Aorta (tissue), 5 donors: ENCODE data around the gene RAB20. TPM values are rescaled to one million over a fixed set of nuclear protein-coding genes. Genes with fewer than 3 reads are reported as not detected.

Experiments used
- ATAC-seq: fragments of 200-7000 bp; cut with Tn5 transposase; one replicate; pipeline ENCODE4 v1.9.1; 2022; ENCODE audit warnings: moderate library complexity; ENCODE audit not compliant: low FRiP score
- DNase-seq, 2 donors: peaks; one replicate each; pipeline ENCODE4 v3.0.0-alpha.2; 2020
- H3K27ac ChIP-seq, 2 donors: one replicate each; pipeline ENCODE4 v1.5.1; 2013; ENCODE audit warnings: low read length in 2 of 2, mild to moderate bottlenecking in 2 of 2, moderate library complexity in 2 of 2, control low read depth in 1 of 2, inconsistent platforms in 1 of 2, low read depth in 1 of 2
- H3K27me3 ChIP-seq, 2 donors: one replicate each; pipeline ENCODE4 v1.6.1; 2013; ENCODE audit warnings: control low read depth in 1 of 2, low read length in 1 of 2, mild to moderate bottlenecking in 1 of 2, moderate library complexity in 1 of 2; ENCODE audit not compliant: insufficient read depth in 2 of 2, control insufficient read depth in 1 of 2
- H3K36me3 ChIP-seq, 2 donors: one replicate each; pipeline ENCODE4 v1.6.1; 2013; ENCODE audit warnings: control low read depth in 1 of 2, low read length in 1 of 2, mild to moderate bottlenecking in 1 of 2; ENCODE audit not compliant: insufficient read depth in 2 of 2, control insufficient read depth in 1 of 2
- H3K4me1 ChIP-seq, 2 donors: one replicate each; pipeline ENCODE4 v1.6.1; 2013; ENCODE audit warnings: low read length in 2 of 2, control low read depth in 1 of 2, mild to moderate bottlenecking in 1 of 2, moderate library complexity in 1 of 2; ENCODE audit not compliant: insufficient read depth in 2 of 2, control insufficient read depth in 1 of 2
- H3K4me3 ChIP-seq, 2 donors: one replicate each; pipeline ENCODE4 v1.5.1; 2013; ENCODE audit warnings: low read length in 2 of 2, control low read depth in 1 of 2, mild to moderate bottlenecking in 1 of 2
- H3K9me3 ChIP-seq: one replicate; pipeline ENCODE4 v1.6.1; 2013; ENCODE audit warnings: mild to moderate bottlenecking, low read length; ENCODE audit not compliant: control insufficient read depth
- WGBS, 2 donors: extraction: QIAGEN DNeasy Blood & Tissue Kit; methylation state at CpG; one replicate each; pipeline ENCODE4 v1.1.7; 2013; 5-methylcytosine and 5-hydroxymethylcytosine counted together
- intact Hi-C, 2 donors: fragments of 100-400 bp; cut with DNase I; formaldehyde crosslinking; loops; one replicate each; pipeline versions ENCODE4 v1.14.2 to v1.15.0; 2022
- polyA plus RNA-seq, 2 donors: library from polyadenylated mRNA; stranded (reverse); fragments of 200-250 nt; gene quantifications; one replicate each; pipeline ENCODE4 v1.2.3, GENCODE V29; 2013
- total RNA-seq, 2 donors: library from RNA; stranded (reverse); fragmentation: NEBNext Ultra II Directional; extraction: Animal tissue kit (Norgen Biotek cat#: 25700); gene quantifications; one replicate each; pipeline ENCODE4 v1.2.1, GENCODE V29; 2021
- donor health status: healthy with polysubstance abuse.
- donor health status: Bipolar disorder and iron deficiency.
- donor health status: DM: no; HTN: no; CAD: no.
- donor health status: DM: no; HTN: no; CAD: no.
- donor health status: DM: yes; HTN: yes; CAD: no.

The RAB20 gene
- total and polyA plus RNA-seq, 4 donors = 12.9 to 22.4 (median 17.5) TPM

GRCh38 chr13:110518571-110518970 lies 43.0 kb downstream of the RAB20 start:
- WGBS, 2 donors = 80 to 81% methylated on average over 11 of the region's 11 CpGs
- Histone ChIP-seq H3K4me3 (no peak overlapping the region), H3K27me3 (no peaks in the 10 kb centered on the region), H3K4me1 (no peaks in the 10 kb centered on the region), H3K27ac (no peak overlapping the region), H3K9me3 (no peaks in the 10 kb centered on the region), H3K36me3 (no peaks in the 10 kb centered on the region)
- DNase-seq (peak in 1 of 2 donors; percentile 52), ATAC-seq (no peak)
- intact Hi-C loops = no loop called here

GRCh38 chr13:110518226-110518525 lies 43.3 kb downstream of the RAB20 start:
- ATAC-seq (no peak), DNase-seq (no peak)
- WGBS, 2 donors = 48 to 58% methylated on average over 8 of the region's 8 CpGs
- no peaks in the 10 kb centered on the region for H3K27me3 ChIP-seq
- H3K27ac ChIP-seq = no peak overlapping the region
- no peaks in the 10 kb centered on the region for H3K9me3 ChIP-seq
- intact Hi-C loops = no loop called here
- no peaks in the 10 kb centered on the region for H3K4me1 ChIP-seq
- H3K36me3 ChIP-seq = no peaks in the 10 kb centered on the region
- H3K4me3 ChIP-seq = no peak overlapping the region

GRCh38 chr13:110517505-110518225 lies 43.9 kb downstream of the RAB20 start:
- H3K4me3 ChIP-seq = no peak overlapping the region
- no peaks in the 10 kb centered on the region for H3K9me3 ChIP-seq
- ATAC-seq = no peak
- peak in 1 of 2 donors; percentile 38 for DNase-seq
- H3K27me3 ChIP-seq = no peaks in the 10 kb centered on the region
- H3K36me3 ChIP-seq = no peaks in the 10 kb centered on the region
- H3K4me1 ChIP-seq = no peaks in the 10 kb centered on the region
- intact Hi-C loops = no loop called here
- 48 to 59% methylated on average over 7 of the region's 7 CpGs for WGBS, 2 donors
- peak overlapping the region in 1 of 2 donors; percentile 13 for H3K27ac ChIP-seq

GRCh38 chr13:110516500-110516899 lies 45.0 kb downstream of the RAB20 start:
- DNase-seq = no peak
- ATAC-seq = no peak
- Histone ChIP-seq H3K36me3 (peaks cover 0 to 5% of the 10 kb centered on the region in 2 donors), H3K9me3 (no peaks in the 10 kb centered on the region), H3K4me1 (no peaks in the 10 kb centered on the region), H3K27ac (no peak overlapping the region), H3K27me3 (no peaks in the 10 kb centered on the region), H3K4me3 (no peak overlapping the region)
- 71 to 77% methylated on average over 12 of the region's 12 CpGs for WGBS, 2 donors
- intact Hi-C loops = no loop called here

- H3K27ac ChIP-seq = no peak overlapping the region
- no peaks in the 10 kb centered on the region for H3K4me1 ChIP-seq
- intact Hi-C loops = no loop called here
- no peak for ATAC-seq
- no peak overlapping the region for H3K4me3 ChIP-seq
- no peaks in the 10 kb centered on the region for H3K27me3 ChIP-seq
- DNase-seq = no peak
- WGBS, 2 donors = 78 to 82% methylated on average over 17 of the region's 17 CpGs
- peaks cover 3 to 8% of the 10 kb centered on the region in 2 donors for H3K36me3 ChIP-seq
- H3K9me3 ChIP-seq = no peaks in the 10 kb centered on the region
Measured at GRCh38 chr13:110512198-110512740, 49.3 kb downstream of the RAB20 start.

GRCh38 chr13:110511509-110512181 lies 49.9 kb downstream of the RAB20 start:
- no peak overlapping the region for H3K4me3 ChIP-seq
- no peak overlapping the region for H3K27ac ChIP-seq
- intact Hi-C loops = no loop called here
- H3K4me1 ChIP-seq = peaks cover 0 to 1% of the 10 kb centered on the region in 2 donors
- no peak for ATAC-seq
- H3K36me3 ChIP-seq = peaks cover 3 to 8% of the 10 kb centered on the region in 2 donors
- no peaks in the 10 kb centered on the region for H3K9me3 ChIP-seq
- WGBS, 2 donors = 90 to 92% methylated on average over 31 of the region's 31 CpGs
- no peak for DNase-seq
- H3K27me3 ChIP-seq = no peaks in the 10 kb centered on the region

- Histone ChIP-seq H3K27ac (peak overlapping the region in 1 of 2 donors; percentile 3), H3K4me3 (no peak overlapping the region), H3K9me3 (no peaks in the 10 kb centered on the region), H3K36me3 (peaks cover 3 to 8% of the 10 kb centered on the region in 2 donors), H3K27me3 (no peaks in the 10 kb centered on the region), H3K4me1 (peaks cover 0 to 1% of the 10 kb centered on the region in 2 donors)
- no peak for DNase-seq
- no peak for ATAC-seq
- 35 to 43% methylated on average over 16 to 18 of the region's 18 CpGs for WGBS, 2 donors
- intact Hi-C loops = loop anchor here in 1 of 2 donors (5.0 kb wide), 1 partner anchor 52 kb away; the partner anchor contains the start of gene RAB20
Measured at GRCh38 chr13:110509971-110510786, 51.3 kb downstream of the RAB20 start.

GRCh38 chr13:110509478-110509926 lies 52.0 kb downstream of the RAB20 start:
- H3K27me3 ChIP-seq = no peaks in the 10 kb centered on the region
- H3K4me1 ChIP-seq = peaks cover 0 to 1% of the 10 kb centered on the region in 2 donors
- 57 to 60% methylated on average over 4 of the region's 4 CpGs for WGBS, 2 donors
- no peaks in the 10 kb centered on the region for H3K9me3 ChIP-seq
- intact Hi-C loops = loop anchor here in 1 of 2 donors (5.0 kb wide), 1 partner anchor 53 kb away; the partner anchor contains the start of gene RAB20
- no peak overlapping the region for H3K27ac ChIP-seq
- peaks cover 3 to 8% of the 10 kb centered on the region in 2 donors for H3K36me3 ChIP-seq
- ATAC-seq (no peak), DNase-seq (no peak)
- H3K4me3 ChIP-seq = no peak overlapping the region
